Measurements from ENCODE around the gene KIF1B. TPM values are rescaled to one million over a fixed set of nuclear protein-coding genes. Genes with fewer than 3 reads are reported as not detected.

Gene KIF1B
- total and polyA plus RNA-seq, 10 of the 15 experiments (the other 5 are each of a cell fraction or from before 2014, with no cell fraction given): 2.1 to 16.5 (median 8.7) TPM

- intact Hi-C loops (cut with micrococcal nuclease; ENCODE audit: unreplicated experiment): no loop called here
- ATAC-seq (no peak), DNase-seq (ENCODE audit: low read depth, low spot score) (no peak), FAIRE-seq (no peak)
- H3K27ac ChIP-seq (ENCODE audit: control insufficient read depth, insufficient read depth): no peak overlapping the region
- H3K79me2 ChIP-seq (ENCODE audit: control insufficient read depth, insufficient read depth, low read length): no peaks in the 10 kb centered on the region
- in situ Hi-C loops (cut with MboI): no loop called here
- H3K4me2 ChIP-seq (ENCODE audit: control insufficient read depth, insufficient read depth): no peak overlapping the region
- H3K9me3 ChIP-seq (replicated peaks; ENCODE audit: control insufficient read depth, insufficient read depth, low read length): no peaks in the 10 kb centered on the region; the same call in 1 of the 3 replicates
- no peaks in the 10 kb centered on the region for H4K20me1 ChIP-seq (ENCODE audit: control insufficient read depth, insufficient read depth)
- H2AFZ ChIP-seq (ENCODE audit: control insufficient read depth, low read depth, low read length): no peak overlapping the region
- H3K36me3 ChIP-seq (ENCODE audit: control insufficient read depth in 2 of 2, insufficient read depth in 2 of 2, low read length in 1 of 2): no peaks in the 10 kb centered on the region
- 0% methylated on average over 1 of the region's 1 CpG for WGBS (ENCODE audit: insufficient coverage, insufficient replicate concordance, low lambda C conversion rate, missing lambda C conversion rate)
- no TSS peak for BruUV-seq (replicated peaks)
- ChIA-PET CTCF (interaction anchor here (1.4 to 3.4 kb wide), 2 partner anchors 10 to 16 kb away, joined by 3 to 12 read pairs; partner anchors contain the start of gene KIF1B), POLR2A (interaction anchor here (0.6 kb wide), 1 partner anchor 8 kb away, joined by 7 read pairs; no protein-coding TSS in a partner anchor), SMC1A (ENCODE audit: uncharacterized antibody, unreplicated experiment) (interaction anchor here (0.8 to 2.2 kb wide), 2 partner anchors 9 to 15 kb away, joined by 3 to 5 read pairs; partner anchors contain the start of gene KIF1B), RAD21 (ENCODE audit: unreplicated experiment) (no interaction called here)
- no peak overlapping the region for H3K9ac ChIP-seq (ENCODE audit: control insufficient read depth, insufficient read depth, low read length)
- H3K4me1 ChIP-seq (ENCODE audit: control insufficient read depth, insufficient read depth, low read length): no peaks in the 10 kb centered on the region
- H3K27me3 ChIP-seq (replicated peaks in 1 of 2; ENCODE audit: control insufficient read depth in 2 of 2, insufficient read depth in 2 of 2, low read length in 1 of 2): no peaks in the 10 kb centered on the region
- no peak overlapping the region for H3K4me3 ChIP-seq
- TF ChIP-seq BCLAF1 (IDR thresholded peaks at IDR 0.05) (no peak), ASH2L (IDR thresholded peaks at IDR 0.05; ENCODE audit: borderline replicate concordance, low read depth) (no peak), EGR1 (IDR thresholded peaks at IDR 0.05; ENCODE audit: borderline replicate concordance in 1 of 2, low read depth in 2 of 2, low read length in 2 of 2) (no peak), PRDM15 (CRISPR knock-in tag; IDR thresholded peaks at IDR 0.05) (no peak), KLF5 (IDR thresholded peaks at IDR 0.05; ENCODE audit: partially characterized antibody) (no peak), PML (IDR thresholded peaks at IDR 0.05; ENCODE audit: low read length) (no peak), CBX5 (IDR thresholded peaks at IDR 0.05; ENCODE audit: low read depth) (no peak), CREB1 (IDR thresholded peaks at IDR 0.05; ENCODE audit: low read depth) (no peak), ZBED1 (IDR thresholded peaks at IDR 0.05; ENCODE audit: borderline replicate concordance) (no peak), MLLT1 (IDR thresholded peaks at IDR 0.05) (no peak), MAX (IDR thresholded peaks at IDR 0.05; ENCODE audit: low read depth, low read length) (no peak), BCL3 (IDR thresholded peaks at IDR 0.05; ENCODE audit: borderline replicate concordance, insufficient read depth, low read depth, low read length, poor library complexity, severe bottlenecking) (no peak), ZNF622 (IDR thresholded peaks at IDR 0.05) (no peak), RUNX3 (IDR thresholded peaks at IDR 0.05; ENCODE audit: low read length) (no peak), NFXL1 (IDR thresholded peaks at IDR 0.05; ENCODE audit: borderline replicate concordance) (no peak)
These were observed 15.2 kb downstream of the KIF1B start for GRCh38 chr1:10225573-10225972.
